ENCODE results near the gene ABCB1.

ABCB1 gene

GRCh38 chr7:87600130-87601124 is at the start of gene ABCB1:
TSS of gene ABCB1 (minus strand) at chr7:87600884. CDS start at chr7:87600184, 700 bp downstream.
- H3K9ac ChIP-seq (ENCODE audit: low read length) = no peak within 1 kb of the TSS
- H3K4me3 ChIP-seq (ENCODE audit: low read length) = no peak within 1 kb of the TSS
- peaks cover 21% of the 10 kb centered on the region for H3K27me3 ChIP-seq (ENCODE audit: control insufficient read depth, insufficient read depth, low read length)
- H3K36me3 ChIP-seq (ENCODE audit: control insufficient read depth, insufficient read depth, low read length) = no peaks in the 10 kb centered on the region
- H3K4me1 ChIP-seq (ENCODE audit: control insufficient read depth, insufficient read depth, low read length) = no peaks in the 10 kb centered on the region
- no peaks in the 10 kb centered on the region for H3K9me3 ChIP-seq (ENCODE audit: control insufficient read depth, low read length)

- H3K36me3 ChIP-seq (ENCODE audit: control insufficient read depth, insufficient read depth, low read length) = no peaks in the 10 kb centered on the region
- H3K27me3 ChIP-seq (ENCODE audit: control insufficient read depth, insufficient read depth, low read length) = no peaks in the 10 kb centered on the region
- H3K9ac ChIP-seq (ENCODE audit: low read length) = no peak overlapping the region
- no peak overlapping the region for H3K4me3 ChIP-seq (ENCODE audit: low read length)
- no peaks in the 10 kb centered on the region for H3K4me1 ChIP-seq (ENCODE audit: control insufficient read depth, insufficient read depth, low read length)
- H3K9me3 ChIP-seq (ENCODE audit: control insufficient read depth, low read length) = no peaks in the 10 kb centered on the region
Observed at GRCh38 chr7:87648316-87648715, 47.6 kb upstream of the ABCB1 start.

GRCh38 chr7:87645446-87645845 is 44.8 kb upstream of the ABCB1 start:
- no peaks in the 10 kb centered on the region for H3K36me3 ChIP-seq (ENCODE audit: control insufficient read depth, insufficient read depth, low read length)
- H3K4me1 ChIP-seq (ENCODE audit: control insufficient read depth, insufficient read depth, low read length) = no peaks in the 10 kb centered on the region
- no peak overlapping the region for H3K4me3 ChIP-seq (ENCODE audit: low read length)

GRCh38 chr7:87635921-87636320 is 35.2 kb upstream of the ABCB1 start:
- Histone ChIP-seq H3K4me3 (ENCODE audit: low read length) (no peak overlapping the region), H3K36me3 (ENCODE audit: control insufficient read depth, insufficient read depth, low read length) (no peaks in the 10 kb centered on the region), H3K9ac (ENCODE audit: low read length) (no peak overlapping the region), H3K27me3 (ENCODE audit: control insufficient read depth, insufficient read depth, low read length) (no peaks in the 10 kb centered on the region), H3K9me3 (ENCODE audit: control insufficient read depth, low read length) (no peaks in the 10 kb centered on the region), H3K4me1 (ENCODE audit: control insufficient read depth, insufficient read depth, low read length) (no peaks in the 10 kb centered on the region)

More at GRCh38 chr7:87645446-87645845, 44.8 kb upstream of the ABCB1 start:
- no peaks in the 10 kb centered on the region for H3K9me3 ChIP-seq (ENCODE audit: control insufficient read depth, low read length)
- H3K27me3 ChIP-seq (ENCODE audit: control insufficient read depth, insufficient read depth, low read length) = no peaks in the 10 kb centered on the region
- no peak overlapping the region for H3K9ac ChIP-seq (ENCODE audit: low read length)

GRCh38 chr7:87628780-87629569 is 28.3 kb upstream of the ABCB1 start:
- H3K9ac ChIP-seq (ENCODE audit: low read length) = peak overlapping the region; percentile 34
- peaks cover 11% of the 10 kb centered on the region for H3K4me1 ChIP-seq (ENCODE audit: control insufficient read depth, insufficient read depth, low read length)
- H3K4me3 ChIP-seq (ENCODE audit: low read length) = no peak overlapping the region
- peaks cover 16% of the 10 kb centered on the region for H3K27me3 ChIP-seq (ENCODE audit: control insufficient read depth, insufficient read depth, low read length)
- no peaks in the 10 kb centered on the region for H3K36me3 ChIP-seq (ENCODE audit: control insufficient read depth, insufficient read depth, low read length)
- no peaks in the 10 kb centered on the region for H3K9me3 ChIP-seq (ENCODE audit: control insufficient read depth, low read length)

GRCh38 chr7:87627634-87627994 is 26.9 kb upstream of the ABCB1 start:
- H3K9ac ChIP-seq (ENCODE audit: low read length) = peak overlapping the region; percentile 22
- H3K4me3 ChIP-seq (ENCODE audit: low read length) = peak overlapping the region; percentile 36
- peaks cover 11% of the 10 kb centered on the region for H3K4me1 ChIP-seq (ENCODE audit: control insufficient read depth, insufficient read depth, low read length)
- H3K9me3 ChIP-seq (ENCODE audit: control insufficient read depth, low read length) = no peaks in the 10 kb centered on the region
- H3K36me3 ChIP-seq (ENCODE audit: control insufficient read depth, insufficient read depth, low read length) = no peaks in the 10 kb centered on the region
- H3K27me3 ChIP-seq (ENCODE audit: control insufficient read depth, insufficient read depth, low read length) = peaks cover 16% of the 10 kb centered on the region

GRCh38 chr7:87625101-87625500 is 24.4 kb upstream of the ABCB1 start:
- peaks cover 11% of the 10 kb centered on the region for H3K4me1 ChIP-seq (ENCODE audit: control insufficient read depth, insufficient read depth, low read length)
- no peak overlapping the region for H3K4me3 ChIP-seq (ENCODE audit: low read length)
- H3K9ac ChIP-seq (ENCODE audit: low read length) = no peak overlapping the region
- H3K9me3 ChIP-seq (ENCODE audit: control insufficient read depth, low read length) = no peaks in the 10 kb centered on the region
- peaks cover 16% of the 10 kb centered on the region for H3K27me3 ChIP-seq (ENCODE audit: control insufficient read depth, insufficient read depth, low read length)
- no peaks in the 10 kb centered on the region for H3K36me3 ChIP-seq (ENCODE audit: control insufficient read depth, insufficient read depth, low read length)

- H3K4me1 ChIP-seq (ENCODE audit: control insufficient read depth, insufficient read depth, low read length) = peaks cover 11% of the 10 kb centered on the region
- no peak overlapping the region for H3K4me3 ChIP-seq (ENCODE audit: low read length)
- H3K9ac ChIP-seq (ENCODE audit: low read length) = no peak overlapping the region
- H3K27me3 ChIP-seq (ENCODE audit: control insufficient read depth, insufficient read depth, low read length) = peaks cover 16% of the 10 kb centered on the region
- H3K9me3 ChIP-seq (ENCODE audit: control insufficient read depth, low read length) = no peaks in the 10 kb centered on the region
- no peaks in the 10 kb centered on the region for H3K36me3 ChIP-seq (ENCODE audit: control insufficient read depth, insufficient read depth, low read length)
Observed at GRCh38 chr7:87624628-87625027, 23.9 kb upstream of the ABCB1 start.

- H3K36me3 ChIP-seq (ENCODE audit: control insufficient read depth, insufficient read depth, low read length) = no peaks in the 10 kb centered on the region
- no peak overlapping the region for H3K4me3 ChIP-seq (ENCODE audit: low read length)
- no peaks in the 10 kb centered on the region for H3K9me3 ChIP-seq (ENCODE audit: control insufficient read depth, low read length)
- no peak overlapping the region for H3K9ac ChIP-seq (ENCODE audit: low read length)
- no peaks in the 10 kb centered on the region for H3K4me1 ChIP-seq (ENCODE audit: control insufficient read depth, insufficient read depth, low read length)
- no peaks in the 10 kb centered on the region for H3K27me3 ChIP-seq (ENCODE audit: control insufficient read depth, insufficient read depth, low read length)
Observed at GRCh38 chr7:87615197-87615596, 14.5 kb upstream of the ABCB1 start.

- no peaks in the 10 kb centered on the region for H3K27me3 ChIP-seq (ENCODE audit: control insufficient read depth, insufficient read depth, low read length)
- no peaks in the 10 kb centered on the region for H3K9me3 ChIP-seq (ENCODE audit: control insufficient read depth, low read length)
Observed at GRCh38 chr7:87609916-87610315, 9.2 kb upstream of the ABCB1 start.

GRCh38 chr7:87608431-87608830 is 7.7 kb upstream of the ABCB1 start:
- Histone ChIP-seq H3K36me3 (ENCODE audit: control insufficient read depth, insufficient read depth, low read length) (no peaks in the 10 kb centered on the region), H3K9ac (ENCODE audit: low read length) (no peak overlapping the region), H3K9me3 (ENCODE audit: control insufficient read depth, low read length) (no peaks in the 10 kb centered on the region), H3K4me1 (ENCODE audit: control insufficient read depth, insufficient read depth, low read length) (no peaks in the 10 kb centered on the region), H3K27me3 (ENCODE audit: control insufficient read depth, insufficient read depth, low read length) (no peaks in the 10 kb centered on the region), H3K4me3 (ENCODE audit: low read length) (no peak overlapping the region)

More at GRCh38 chr7:87609916-87610315, 9.2 kb upstream of the ABCB1 start:
- H3K36me3 ChIP-seq (ENCODE audit: control insufficient read depth, insufficient read depth, low read length) = no peaks in the 10 kb centered on the region
- H3K4me1 ChIP-seq (ENCODE audit: control insufficient read depth, insufficient read depth, low read length) = no peaks in the 10 kb centered on the region
- no peak overlapping the region for H3K4me3 ChIP-seq (ENCODE audit: low read length)
- no peak overlapping the region for H3K9ac ChIP-seq (ENCODE audit: low read length)

GRCh38 chr7:87604264-87604663 is 3.6 kb upstream of the ABCB1 start:
- Histone ChIP-seq H3K36me3 (ENCODE audit: control insufficient read depth, insufficient read depth, low read length) (no peaks in the 10 kb centered on the region), H3K4me1 (ENCODE audit: control insufficient read depth, insufficient read depth, low read length) (no peaks in the 10 kb centered on the region), H3K9ac (ENCODE audit: low read length) (no peak overlapping the region), H3K27me3 (ENCODE audit: control insufficient read depth, insufficient read depth, low read length) (peaks cover 21% of the 10 kb centered on the region), H3K9me3 (ENCODE audit: control insufficient read depth, low read length) (no peaks in the 10 kb centered on the region), H3K4me3 (ENCODE audit: low read length) (no peak overlapping the region)
